ENCODE results near the gene FBXO28.

- no peak for TF ChIP-seq CTCF (IDR thresholded peaks at IDR 0.05)
- no peak for TF ChIP-seq EZH2phosphoT487 (IDR thresholded peaks at IDR 0.05)
- TF ChIP-seq EZH2 (IDR thresholded peaks at IDR 0.05): no peak
These were observed 89.5 kb downstream of the FBXO28 start for GRCh38 chr1:224203243-224204016.
